Spleen (tissue), 7 donors: ENCODE results near the gene SMAD7.

Experiments used
- POLR2A ChIP-seq, 3 donors: fragments of 450-650 bp; IDR thresholded peaks; one replicate each; pipeline ENCODE4 v1.5.1; 2017; ENCODE audit warnings: antibody characterized with exemption in 3 of 3, mild to moderate bottlenecking in 1 of 3
- TF ChIP-seq, protein P1 (sequence below), 11 experiments: fragments of 200-600 bp in 7 of 11; fragments of 450-650 bp in 4 of 11; sonication (generic) in 4 of 11; IDR thresholded peaks in 8 of 11; conservative IDR thresholded peaks in 3 of 11; 1 replicate in 7 of 11; 2 replicates in 4 of 11; pipeline versions ENCODE4 v1.4.0 to v1.8.0; 2016 to 2021; ENCODE audit warnings: antibody characterized with exemption in 11 of 11, inconsistent platforms in 4 of 11, mild to moderate bottlenecking in 1 of 11
- donor health status: DM: no; HTN: no; CAD: no; lungs with moderate emphysema.
- donor health status: DM: no; HTN: no; CAD: no.
- donor health status: DM: no; HTN: no; CAD: no.

GRCh38 chr18:48951448-48952286, 902 bp upstream of the SMAD7 start:
- TF ChIP-seq, protein P1, sequence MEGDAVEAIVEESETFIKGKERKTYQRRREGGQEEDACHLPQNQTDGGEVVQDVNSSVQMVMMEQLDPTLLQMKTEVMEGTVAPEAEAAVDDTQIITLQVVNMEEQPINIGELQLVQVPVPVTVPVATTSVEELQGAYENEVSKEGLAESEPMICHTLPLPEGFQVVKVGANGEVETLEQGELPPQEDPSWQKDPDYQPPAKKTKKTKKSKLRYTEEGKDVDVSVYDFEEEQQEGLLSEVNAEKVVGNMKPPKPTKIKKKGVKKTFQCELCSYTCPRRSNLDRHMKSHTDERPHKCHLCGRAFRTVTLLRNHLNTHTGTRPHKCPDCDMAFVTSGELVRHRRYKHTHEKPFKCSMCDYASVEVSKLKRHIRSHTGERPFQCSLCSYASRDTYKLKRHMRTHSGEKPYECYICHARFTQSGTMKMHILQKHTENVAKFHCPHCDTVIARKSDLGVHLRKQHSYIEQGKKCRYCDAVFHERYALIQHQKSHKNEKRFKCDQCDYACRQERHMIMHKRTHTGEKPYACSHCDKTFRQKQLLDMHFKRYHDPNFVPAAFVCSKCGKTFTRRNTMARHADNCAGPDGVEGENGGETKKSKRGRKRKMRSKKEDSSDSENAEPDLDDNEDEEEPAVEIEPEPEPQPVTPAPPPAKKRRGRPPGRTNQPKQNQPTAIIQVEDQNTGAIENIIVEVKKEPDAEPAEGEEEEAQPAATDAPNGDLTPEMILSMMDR (IDR thresholded peaks at IDR 0.05 in 8 of 11, conservative IDR thresholded peaks at IDR 0.05 in 3 of 11), result peak in 5 of 11 experiments; percentile 12 to 37 (median 24)
- TF ChIP-seq POLR2A (IDR thresholded peaks at IDR 0.05), result peak in 1 of 3 donors; percentile 71
